ENCODE measurements around the gene ABCA6.

- TF ChIP-seq BRF2 (IDR thresholded peaks at IDR 0.05; ENCODE audit: borderline replicate concordance, insufficient read depth, insufficient read length) (no peak), HNRNPLL (IDR thresholded peaks at IDR 0.05; ENCODE audit: low read depth, low read length, poor library complexity, severe bottlenecking) (no peak), FOS (IDR thresholded peaks at IDR 0.05; ENCODE audit: extremely low read depth, insufficient read length) (no peak), ZNF146 (CRISPR knock-in tag; IDR thresholded peaks at IDR 0.05; ENCODE audit: unreplicated experiment) (no peak), MAX (CRISPR knock-in tag; IDR thresholded peaks at IDR 0.05) (no peak), TFAP4 (CRISPR knock-in tag; IDR thresholded peaks at IDR 0.05; ENCODE audit: borderline replicate concordance) (no peak), NUFIP1 (IDR thresholded peaks at IDR 0.05; ENCODE audit: partially characterized antibody) (no peak), L3MBTL2 (IDR thresholded peaks at IDR 0.05) (no peak), HBP1 (CRISPR knock-in tag; IDR thresholded peaks at IDR 0.05) (no peak), TARDBP (IDR thresholded peaks at IDR 0.05) (no peak), HLTF (IDR thresholded peaks at IDR 0.05) (no peak)
- TF ChIP-seq, protein P1, sequence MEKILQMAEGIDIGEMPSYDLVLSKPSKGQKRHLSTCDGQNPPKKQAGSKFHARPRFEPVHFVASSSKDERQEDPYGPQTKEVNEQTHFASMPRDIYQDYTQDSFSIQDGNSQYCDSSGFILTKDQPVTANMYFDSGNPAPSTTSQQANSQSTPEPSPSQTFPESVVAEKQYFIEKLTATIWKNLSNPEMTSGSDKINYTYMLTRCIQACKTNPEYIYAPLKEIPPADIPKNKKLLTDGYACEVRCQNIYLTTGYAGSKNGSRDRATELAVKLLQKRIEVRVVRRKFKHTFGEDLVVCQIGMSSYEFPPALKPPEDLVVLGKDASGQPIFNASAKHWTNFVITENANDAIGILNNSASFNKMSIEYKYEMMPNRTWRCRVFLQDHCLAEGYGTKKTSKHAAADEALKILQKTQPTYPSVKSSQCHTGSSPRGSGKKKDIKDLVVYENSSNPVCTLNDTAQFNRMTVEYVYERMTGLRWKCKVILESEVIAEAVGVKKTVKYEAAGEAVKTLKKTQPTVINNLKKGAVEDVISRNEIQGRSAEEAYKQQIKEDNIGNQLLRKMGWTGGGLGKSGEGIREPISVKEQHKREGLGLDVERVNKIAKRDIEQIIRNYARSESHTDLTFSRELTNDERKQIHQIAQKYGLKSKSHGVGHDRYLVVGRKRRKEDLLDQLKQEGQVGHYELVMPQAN (IDR thresholded peaks at IDR 0.05; ENCODE audit: borderline replicate concordance), result no peak
Measured at GRCh38 chr17:69117855-69118784, 23.6 kb downstream of the ABCA6 start.

All from K562 (cell line).